GM21528 (cell line): ENCODE results near the gene ARHGAP26.
"Not testable (repeated sequence)": the region's sequence is repeated elsewhere in the genome, so short reads cannot be mapped to it uniquely, and the experiment has no call there.

Source experiments
- ATAC-seq: cut with Tn5 transposase; IDR thresholded peaks from one replicate; pipeline ENCODE4 v1.9.1; 2021; ENCODE audit warnings: mild to moderate bottlenecking, moderate library complexity; ENCODE audit not compliant: unreplicated experiment, low FRiP score

ARHGAP26 gene

DNA sequence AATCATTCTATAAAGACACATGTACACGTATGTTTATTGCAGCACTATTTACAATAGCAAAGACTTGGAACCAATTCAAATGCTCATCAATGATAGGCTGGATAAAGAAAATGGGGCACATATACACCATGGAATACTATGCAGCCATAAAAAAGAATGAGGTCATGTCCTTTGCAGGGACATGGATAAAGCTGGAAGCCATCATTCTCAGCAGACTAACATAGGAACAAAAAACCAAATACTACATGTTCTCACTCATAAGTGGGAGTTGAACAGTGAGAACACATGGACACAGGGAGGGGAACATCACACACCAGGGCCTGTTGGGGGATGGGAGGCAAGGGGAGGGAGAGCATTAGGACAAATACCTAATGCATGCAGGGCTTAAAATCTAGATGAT lies 230.4 kb downstream of the ARHGAP26 start:
- ATAC-seq, result not testable (repeated sequence)

DNA sequence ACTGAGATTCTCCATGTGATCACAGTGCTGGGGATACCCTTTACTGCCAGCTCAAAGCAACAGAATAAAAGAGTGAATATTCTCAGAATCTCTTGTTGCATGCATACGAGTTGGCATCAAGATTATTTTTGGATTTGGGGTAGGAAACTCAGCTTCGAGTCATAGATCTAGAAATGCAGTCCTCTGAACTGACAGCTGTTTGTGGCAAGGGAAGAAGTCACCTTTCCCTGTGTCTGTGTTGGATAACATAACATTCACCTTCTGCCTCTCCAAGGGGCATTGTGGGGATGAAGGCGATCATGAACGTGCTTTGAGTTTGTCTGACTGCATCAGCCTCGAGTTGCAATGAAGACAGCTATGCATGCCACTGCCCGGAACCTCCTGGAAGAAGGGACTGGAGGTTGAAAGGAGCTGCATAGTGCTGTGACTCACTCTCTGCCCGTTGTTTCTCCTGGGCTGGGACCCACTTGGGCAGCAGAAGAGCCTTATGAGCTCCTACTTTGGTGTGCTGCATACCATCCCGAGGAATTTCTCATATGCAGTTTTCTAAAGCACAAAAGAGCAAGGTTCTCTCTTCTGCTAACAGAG lies 231.7 kb downstream of the ARHGAP26 start:
- no peak for ATAC-seq

DNA sequence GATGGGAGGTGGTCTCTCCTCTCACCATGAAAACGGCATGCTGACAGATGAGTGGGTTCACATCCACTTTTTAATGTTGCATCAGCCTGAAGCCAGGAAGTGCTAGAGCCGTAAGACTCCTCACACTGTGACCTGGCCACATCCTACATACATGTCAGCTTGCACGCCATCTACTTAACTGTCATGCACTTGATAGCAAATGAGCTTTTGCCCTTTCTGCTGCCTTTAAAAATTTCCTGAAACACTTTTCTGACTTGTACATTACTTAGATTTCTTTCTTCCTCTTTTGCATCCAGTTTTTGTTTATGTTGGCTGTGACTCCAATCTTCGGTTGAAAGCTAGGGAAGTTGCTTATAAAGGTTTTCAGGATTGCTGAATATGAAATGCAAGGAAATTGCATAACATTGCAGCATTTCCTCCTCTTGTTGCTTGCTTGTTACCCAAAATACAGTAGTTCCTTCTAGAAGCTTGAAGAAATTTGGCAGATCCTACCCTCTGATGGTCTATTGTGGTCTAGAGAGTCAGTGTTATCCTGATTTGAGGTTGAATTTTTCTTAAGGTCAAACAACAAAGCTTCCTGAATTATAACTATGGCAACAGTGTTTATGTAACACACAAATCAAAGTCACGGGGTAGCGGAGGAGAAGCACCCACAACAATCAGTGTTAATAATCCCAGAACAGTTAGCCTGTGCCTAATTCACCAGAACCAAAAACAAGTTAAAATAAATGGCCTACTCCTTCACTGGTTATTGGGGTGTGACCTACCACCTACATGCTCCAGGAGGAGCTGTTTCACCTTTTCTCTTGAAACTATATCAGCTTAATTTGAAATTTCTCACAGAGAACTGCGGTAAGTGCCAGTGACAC lies 232.5 kb downstream of the ARHGAP26 start:
- ATAC-seq, result peak; percentile 80

DNA sequence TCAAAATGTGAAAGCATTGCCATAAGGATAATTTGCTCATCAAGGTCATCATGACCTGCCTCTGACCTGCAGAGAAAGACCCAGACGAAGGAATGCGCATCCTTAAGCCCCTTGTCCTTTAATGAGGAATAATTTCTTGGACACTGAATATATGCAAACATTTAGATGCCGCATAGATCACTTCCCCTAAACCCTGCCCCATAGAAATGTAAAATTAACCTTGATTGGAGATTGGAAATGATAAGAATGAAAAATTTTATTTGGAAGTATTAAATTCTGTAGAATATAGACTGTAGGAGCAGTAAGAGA lies 233.1 kb downstream of the ARHGAP26 start:
- ATAC-seq, result no peak

DNA sequence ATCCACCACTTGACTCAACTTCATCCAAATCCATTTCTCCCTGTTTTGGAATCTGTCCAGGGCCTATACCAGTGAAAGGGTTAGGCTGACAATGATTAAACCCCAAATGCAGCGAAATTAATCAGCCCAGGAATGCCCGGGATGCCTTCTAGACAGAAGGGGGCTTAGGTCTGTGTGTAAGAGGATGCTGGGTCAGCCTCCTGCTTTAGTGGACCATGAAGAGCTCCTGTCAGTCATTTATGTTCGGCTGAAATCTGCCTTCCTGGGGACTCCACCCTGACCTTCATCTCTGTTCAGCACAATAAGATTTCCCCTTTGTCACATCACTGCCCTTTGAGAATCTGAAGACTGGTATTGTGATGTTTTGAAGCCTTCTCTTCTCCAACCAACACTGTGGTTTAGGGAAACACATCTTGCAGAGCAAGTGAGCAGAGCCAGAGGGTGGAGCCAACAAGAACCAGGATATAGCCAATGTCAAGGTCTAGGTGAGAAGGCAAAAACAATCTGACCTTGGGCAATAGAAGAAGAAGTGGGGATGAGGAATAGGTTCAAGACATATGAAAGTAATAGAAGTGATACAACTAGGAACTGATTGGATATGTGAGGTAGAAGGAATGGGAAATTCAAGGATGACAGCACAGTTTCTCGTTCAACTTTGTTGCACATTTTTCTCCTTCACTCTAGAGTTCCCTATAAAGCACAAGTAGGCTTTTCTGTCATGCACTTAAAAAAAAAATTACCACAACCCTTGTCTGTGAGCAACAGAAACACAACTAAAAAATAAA lies 234.4 kb downstream of the ARHGAP26 start:
- no peak for ATAC-seq

DNA sequence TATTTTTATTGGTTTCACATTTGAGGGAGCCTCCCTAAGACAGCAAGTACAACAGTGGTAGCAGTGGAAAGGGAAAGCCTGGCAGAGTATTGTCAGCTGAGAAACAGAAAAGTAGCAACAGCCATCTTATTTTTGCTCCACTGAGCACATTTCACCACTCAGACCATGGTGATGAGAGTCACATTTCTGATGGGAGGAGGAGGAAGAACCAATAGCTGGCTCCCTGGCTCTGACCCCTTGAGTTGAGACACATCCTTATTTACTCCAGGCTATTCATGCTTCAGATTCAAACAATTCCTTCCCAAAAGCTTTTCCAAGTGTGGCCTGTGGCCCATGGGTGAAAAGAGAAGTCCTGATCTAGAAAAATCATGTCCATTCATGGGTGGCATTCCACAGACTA lies 236.3 kb downstream of the ARHGAP26 start:
- ATAC-seq, result no peak

DNA sequence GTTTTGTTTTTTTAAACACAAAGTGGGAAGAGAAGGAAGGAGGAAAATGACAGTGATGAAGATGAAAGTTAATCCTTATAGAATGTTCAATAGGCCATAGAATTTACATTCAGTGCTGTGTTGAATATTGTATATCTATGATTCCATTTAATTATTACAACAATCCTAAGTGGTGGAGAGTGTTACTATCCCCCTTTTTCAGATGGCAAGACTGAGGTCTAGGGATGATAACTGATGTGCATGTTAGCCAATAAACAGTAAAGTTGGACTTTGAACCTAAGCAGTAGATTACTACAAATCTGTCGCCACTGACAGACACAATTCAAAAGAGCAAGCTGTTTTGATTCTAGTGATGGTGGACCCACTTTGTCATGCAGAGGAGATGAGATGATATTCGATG lies 237.9 kb downstream of the ARHGAP26 start:
- ATAC-seq, result no peak

DNA sequence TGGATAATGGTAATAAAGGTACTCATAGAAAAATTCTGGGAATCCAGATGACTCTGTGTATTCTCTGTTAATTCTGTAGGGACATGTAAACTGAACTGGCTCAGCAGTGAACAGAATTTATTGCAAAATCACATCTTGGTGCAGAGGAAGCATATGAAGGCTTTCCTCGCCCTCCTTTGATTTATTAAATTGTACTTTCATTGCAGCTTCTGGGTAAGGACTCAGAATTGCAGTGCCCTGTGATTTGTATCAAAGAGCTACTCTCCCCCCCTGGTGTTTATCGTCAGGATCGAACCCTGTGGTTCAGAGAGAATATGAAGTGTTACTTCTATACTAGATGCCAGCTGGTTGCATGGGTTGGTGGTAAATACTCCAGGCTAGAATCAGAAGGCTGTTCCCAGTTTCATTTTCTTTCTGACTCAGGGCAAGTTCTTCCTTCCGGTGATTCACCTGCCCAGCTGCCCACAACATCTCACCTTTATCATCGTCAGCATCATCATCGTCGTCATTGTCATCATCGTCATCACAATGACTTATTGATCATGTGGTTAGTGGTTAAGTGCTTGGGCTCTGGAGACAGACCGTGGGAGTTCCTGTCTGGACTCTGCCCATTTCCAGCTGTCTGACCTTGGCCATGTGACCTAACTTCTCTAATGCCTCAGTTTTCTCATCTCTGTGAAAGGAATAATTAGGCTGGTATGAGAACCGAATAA lies 238.8 kb downstream of the ARHGAP26 start:
- peak; percentile 86 for ATAC-seq

DNA sequence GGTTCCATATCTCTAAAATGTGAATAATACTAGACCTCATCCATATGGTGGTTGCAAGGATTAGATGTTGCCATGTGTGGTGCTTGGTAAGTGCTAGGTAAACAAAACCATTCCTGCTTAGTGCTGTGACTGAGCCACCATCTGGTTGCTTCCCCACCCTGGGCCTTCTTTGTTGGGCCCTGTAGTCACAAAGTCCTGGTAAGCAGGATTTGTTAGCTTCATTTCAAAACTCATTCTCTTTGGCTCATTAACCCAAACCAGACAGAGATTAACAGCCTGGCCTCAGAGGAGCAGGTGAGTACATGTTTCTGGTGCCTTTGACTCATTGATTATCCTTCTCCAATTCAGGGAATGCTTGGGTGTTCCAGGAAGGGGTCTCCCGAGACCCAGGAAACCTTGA lies 240.2 kb downstream of the ARHGAP26 start:
- no peak for ATAC-seq

DNA sequence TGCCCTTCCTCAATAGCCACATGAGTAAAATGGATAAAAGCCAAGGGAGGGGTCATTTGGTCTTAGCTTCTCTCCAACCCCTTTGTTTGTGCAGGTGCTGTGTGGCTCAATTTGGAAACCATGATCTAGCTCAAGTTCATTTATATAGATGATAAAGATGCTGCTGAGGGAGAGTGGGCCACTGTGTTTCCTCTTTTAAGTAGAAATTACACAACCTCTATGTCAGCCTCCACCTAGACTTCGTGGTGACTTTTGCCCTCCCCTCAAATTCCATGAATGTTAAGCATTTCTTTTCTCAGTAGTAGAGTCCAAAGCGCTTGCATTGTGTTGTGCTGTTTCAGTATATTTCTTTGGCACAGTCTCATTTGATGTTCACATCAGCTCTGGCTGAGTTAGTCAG lies 241.4 kb downstream of the ARHGAP26 start:
- ATAC-seq, result no peak

DNA sequence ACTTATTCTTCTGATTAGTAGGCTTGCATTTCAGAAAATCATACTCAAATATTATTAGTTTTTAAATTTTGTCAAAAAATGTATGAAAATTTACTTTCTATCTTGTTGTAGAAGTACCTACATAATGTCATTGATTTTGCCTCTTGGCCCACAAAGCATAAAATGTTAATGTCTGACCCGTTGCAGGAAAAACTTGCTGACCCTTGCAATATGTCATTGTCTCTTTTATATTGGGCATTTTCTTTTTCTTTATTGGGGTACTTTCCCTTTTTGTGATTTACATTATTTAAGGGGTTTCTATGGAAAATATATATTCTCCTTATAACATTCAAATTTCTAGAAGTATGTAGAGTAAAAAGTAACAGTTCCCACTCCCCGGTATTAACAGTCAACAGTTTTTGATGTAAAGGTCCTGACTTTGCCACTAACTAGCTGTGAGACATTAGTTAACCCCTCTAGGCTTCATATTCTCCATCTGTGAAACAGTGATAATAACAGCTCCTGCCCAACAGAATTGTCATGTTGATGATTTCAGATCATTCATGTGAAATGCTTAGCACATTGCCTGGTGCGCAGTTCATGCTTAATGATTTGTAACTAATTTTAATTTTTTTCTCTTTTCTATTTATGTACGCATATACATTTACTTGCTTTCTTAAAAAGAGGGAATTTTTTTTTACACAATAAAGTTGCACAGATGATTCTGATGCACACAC lies 243.2 kb downstream of the ARHGAP26 start:
- no peak for ATAC-seq

DNA sequence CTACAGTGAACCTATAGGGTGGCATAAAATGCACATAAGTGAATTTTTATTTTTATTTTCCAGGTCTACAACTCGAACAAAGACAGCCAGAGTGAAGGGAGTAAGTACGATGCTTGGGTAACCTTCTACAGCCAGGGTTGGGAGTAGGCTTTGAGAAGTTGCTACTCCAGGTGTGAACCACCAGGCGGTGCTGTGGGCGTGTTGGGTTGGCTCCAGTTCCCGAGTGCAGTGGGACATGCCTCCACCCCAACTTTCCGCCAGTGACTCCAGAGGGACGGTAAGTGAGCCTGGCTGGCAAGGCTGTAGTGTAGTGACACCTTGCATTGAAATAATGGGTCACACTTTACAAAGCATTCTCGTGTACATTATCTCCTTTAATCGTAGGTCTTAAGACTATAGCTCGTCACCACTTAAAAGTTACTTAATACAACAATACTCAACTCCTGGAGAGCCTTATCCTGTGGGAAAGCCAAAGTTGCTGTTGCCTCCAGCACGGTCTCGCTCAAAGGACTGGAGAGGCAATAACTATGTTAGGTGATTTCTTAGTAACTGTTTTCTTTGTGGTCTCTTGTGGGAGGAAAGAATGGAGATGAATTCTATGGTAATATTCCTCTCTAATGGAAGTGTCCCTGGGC lies 244.0 kb downstream of the ARHGAP26 start:
- ATAC-seq, result no peak

DNA sequence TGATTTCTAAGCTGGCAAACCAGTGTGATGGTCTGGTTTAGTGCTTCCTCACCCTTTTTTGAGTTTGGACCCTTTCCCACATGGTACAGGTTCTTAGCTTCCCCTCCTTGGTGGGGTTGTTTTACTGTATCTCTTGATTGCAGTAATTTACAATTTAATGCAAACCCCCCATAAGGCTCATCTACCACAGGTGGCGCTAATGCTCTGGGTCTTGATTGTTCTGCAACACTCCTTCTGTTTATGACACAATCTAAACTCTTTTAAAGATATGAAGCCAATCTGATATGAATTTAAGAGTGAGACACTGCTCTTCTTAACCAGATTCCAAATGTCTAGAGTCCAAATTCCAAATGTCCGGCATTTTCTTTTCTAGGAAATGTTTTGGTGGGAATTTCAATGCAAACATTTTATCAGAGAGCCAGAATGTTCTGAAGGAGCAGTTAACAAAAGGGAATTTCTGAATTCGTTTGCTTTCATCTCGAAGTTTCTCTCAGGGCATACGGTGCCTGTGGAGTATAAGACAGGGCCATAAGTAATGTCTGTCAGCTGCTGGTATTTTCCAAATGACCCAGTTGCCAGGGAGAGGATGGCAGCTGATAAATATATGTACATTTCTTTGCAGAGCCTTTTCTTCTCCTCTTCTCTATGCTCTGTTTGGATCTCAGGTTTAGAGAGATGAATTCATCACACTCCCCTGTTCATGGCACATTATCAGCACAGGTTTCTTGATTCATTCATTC lies 246.8 kb downstream of the ARHGAP26 start:
- ATAC-seq, result no peak

DNA sequence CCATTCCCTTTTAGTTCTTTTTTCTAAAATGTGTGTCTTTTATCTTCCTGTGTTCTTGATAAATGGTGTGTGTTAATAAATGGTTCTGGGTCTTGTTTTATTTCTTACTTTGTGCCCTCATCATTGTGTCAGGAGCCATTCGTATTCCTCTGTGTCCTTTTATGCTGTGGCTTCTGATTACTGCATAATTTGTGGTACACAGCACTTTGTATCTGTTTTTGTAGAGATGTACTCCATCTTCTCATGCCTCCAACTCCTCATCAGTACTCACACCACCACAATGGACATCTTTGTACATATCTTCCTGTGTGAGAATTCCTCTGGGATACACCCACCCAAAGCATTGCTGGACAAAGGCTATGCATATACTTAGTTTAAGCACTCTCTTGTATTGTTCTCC lies 247.4 kb downstream of the ARHGAP26 start:
- no peak for ATAC-seq

DNA sequence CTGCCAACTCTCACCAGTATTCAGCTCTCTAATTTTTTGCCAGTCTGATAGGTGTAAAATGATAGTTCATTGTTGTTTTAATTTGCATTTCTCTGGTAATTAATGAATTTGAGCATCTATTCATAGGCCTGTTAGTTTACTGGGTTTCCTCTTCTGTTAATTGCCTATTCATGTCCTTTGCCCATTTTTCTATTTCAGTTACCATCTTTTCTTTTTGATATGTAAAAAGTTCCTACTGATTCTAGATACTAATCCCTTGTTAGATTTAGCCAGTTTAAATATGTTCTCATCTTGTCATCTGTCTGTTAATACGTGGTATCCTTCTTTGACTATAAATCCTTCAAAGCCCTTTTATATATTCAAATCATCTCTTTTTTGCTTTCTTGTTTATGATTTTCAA lies 247.8 kb downstream of the ARHGAP26 start:
- no peak for ATAC-seq

DNA sequence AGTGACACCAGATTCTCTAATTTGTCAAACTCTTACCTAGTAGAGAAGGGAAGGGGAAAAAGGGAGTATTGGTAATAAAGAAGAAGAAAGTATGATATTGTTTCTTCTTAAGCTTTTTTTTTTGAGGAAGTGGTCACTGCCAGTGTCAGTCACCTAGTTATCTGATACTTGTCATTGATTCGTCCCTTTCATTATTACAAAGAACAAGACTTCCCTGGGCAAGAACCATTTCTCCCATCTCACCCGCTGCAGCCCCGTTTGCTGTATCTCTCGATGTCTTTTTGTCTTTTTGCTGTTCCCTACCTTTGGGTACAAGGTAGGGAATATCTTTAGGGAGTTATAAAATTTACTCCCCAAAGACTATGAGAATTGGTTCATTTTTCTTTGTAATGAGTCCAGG lies 249.0 kb downstream of the ARHGAP26 start:
- no peak for ATAC-seq

DNA sequence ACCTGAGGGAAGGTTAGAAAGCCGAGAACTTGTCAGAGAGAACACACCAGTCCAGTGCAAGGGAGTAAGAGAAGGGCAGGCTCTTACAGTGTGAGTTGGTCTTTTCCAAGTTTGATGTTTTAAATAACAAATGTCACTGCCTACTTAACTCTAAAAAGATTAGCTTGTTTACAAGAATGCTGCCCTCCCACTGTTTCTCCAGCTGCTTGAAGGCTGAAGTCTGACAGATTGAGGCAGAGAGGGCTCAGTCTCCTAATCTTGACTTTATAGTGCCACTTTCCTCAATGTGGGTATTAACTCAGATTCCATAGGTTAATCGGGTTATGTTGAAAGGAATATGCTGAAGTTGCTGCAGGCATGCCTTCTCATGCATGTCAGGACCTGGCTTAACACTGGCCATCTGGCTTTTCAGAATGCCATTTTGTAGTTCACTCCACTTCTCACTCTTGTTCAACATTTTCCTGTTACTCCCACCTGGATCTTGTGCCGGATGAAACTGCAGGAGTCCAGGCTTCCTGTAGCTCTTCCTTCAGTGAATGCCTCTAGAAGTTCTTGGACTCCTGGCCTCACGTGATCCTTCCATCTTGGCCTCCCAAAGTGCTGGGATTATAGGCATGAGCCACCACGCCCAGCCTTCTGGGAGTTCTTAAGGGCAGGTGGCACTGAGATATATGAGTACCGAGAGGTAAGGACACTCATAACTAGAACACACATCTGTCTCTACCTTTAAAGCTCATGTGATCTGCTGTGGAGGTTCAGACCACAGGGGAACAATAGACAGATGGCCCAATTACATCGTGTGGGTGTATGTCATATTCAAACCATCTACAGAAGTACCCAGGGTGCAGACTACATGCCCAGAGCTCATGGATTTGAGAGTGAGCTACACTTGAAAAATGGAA lies 249.7 kb downstream of the ARHGAP26 start:
- ATAC-seq, result peak; percentile 85

DNA sequence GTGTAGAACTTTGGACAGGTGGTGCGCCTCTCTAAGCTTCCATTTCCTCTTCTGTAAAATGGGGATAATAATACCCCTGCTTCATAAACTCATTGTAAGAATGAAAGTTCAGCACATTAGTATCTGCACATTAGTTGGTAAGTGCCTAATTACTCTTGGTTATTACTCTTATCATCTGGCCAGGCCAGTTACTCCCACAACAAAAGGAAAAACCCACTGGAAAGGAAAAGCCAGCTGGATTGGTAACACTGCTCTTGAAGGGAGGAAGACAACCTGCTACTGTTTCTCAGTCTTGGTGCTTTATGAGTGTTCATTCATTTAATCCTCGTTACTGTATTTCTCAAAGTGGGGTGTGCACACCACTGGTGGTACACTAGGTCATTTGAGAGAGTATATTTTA lies 251.4 kb downstream of the ARHGAP26 start:
- ATAC-seq, result no peak
